ENCODE data around the gene RPTOR. TPM values are rescaled to one million over a fixed set of nuclear protein-coding genes. Genes with fewer than 3 reads are reported as not detected.
A peak's percentile ranks its signal among the peaks of the same experiment; 100 is the strongest.

RPTOR gene
- total RNA-seq, 2 experiments from 2014 or later = 45.3 to 49.1 TPM

DNA sequence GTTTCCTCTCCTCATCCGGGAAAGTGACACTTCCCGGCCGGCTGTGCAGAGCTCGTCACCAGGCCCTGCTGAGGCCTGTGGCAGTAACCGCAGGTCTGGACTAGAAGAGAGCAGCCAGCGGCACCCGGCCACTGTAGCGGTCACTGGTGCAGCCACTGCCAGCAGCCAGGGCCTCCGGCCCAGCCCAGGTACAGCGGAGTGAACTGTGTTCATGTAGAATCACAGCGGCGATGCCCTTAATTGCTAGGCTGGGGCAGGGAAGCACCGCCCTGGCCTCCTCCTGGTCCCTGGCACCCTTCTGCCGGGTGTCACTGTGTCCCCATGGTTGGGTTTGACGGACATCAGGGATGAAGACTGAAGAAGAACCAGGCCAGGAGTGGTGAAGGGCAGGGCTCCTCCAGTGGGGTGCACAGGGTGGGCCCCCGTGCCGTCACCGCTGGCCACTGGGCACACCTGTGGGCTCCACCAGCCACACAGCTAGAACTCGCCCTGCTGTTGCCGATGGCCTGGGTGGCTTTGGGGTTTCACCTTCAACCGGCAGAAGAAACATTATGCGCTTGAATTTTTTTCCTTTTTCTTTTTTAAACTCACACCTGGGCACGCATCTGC is 281.8 kb downstream of the RPTOR start:
- Mint-ChIP-seq H3K36me3 (ENCODE audit: low read depth) (peaks cover 16% of the 10 kb centered on the region), H3K4me3 (no peak overlapping the region), H3K27ac (peak overlapping the region; percentile 5), H3K27me3 (no peaks in the 10 kb centered on the region), H3K4me1 (ENCODE audit: low read depth) (peaks cover 20% of the 10 kb centered on the region), H3K9me3 (no peaks in the 10 kb centered on the region)
- TF ChIP-seq, protein P1, sequence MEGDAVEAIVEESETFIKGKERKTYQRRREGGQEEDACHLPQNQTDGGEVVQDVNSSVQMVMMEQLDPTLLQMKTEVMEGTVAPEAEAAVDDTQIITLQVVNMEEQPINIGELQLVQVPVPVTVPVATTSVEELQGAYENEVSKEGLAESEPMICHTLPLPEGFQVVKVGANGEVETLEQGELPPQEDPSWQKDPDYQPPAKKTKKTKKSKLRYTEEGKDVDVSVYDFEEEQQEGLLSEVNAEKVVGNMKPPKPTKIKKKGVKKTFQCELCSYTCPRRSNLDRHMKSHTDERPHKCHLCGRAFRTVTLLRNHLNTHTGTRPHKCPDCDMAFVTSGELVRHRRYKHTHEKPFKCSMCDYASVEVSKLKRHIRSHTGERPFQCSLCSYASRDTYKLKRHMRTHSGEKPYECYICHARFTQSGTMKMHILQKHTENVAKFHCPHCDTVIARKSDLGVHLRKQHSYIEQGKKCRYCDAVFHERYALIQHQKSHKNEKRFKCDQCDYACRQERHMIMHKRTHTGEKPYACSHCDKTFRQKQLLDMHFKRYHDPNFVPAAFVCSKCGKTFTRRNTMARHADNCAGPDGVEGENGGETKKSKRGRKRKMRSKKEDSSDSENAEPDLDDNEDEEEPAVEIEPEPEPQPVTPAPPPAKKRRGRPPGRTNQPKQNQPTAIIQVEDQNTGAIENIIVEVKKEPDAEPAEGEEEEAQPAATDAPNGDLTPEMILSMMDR (IDR thresholded peaks at IDR 0.05) = no peak
- no peak for ATAC-seq
- CTCF ChIA-PET = interaction anchor here (1.4 kb wide), 1 partner anchor 24 kb away, joined by 3 read pairs; no protein-coding TSS in a partner anchor
- POLR2A ChIA-PET = interaction anchor here (1.1 to 2.4 kb wide), 2 partner anchors 8 to 15 kb away, joined by 3 to 5 read pairs; no protein-coding TSS in a partner anchor
- DNase-seq = no peak
- intact Hi-C loops (cut with micrococcal nuclease) = no loop called here

DNA sequence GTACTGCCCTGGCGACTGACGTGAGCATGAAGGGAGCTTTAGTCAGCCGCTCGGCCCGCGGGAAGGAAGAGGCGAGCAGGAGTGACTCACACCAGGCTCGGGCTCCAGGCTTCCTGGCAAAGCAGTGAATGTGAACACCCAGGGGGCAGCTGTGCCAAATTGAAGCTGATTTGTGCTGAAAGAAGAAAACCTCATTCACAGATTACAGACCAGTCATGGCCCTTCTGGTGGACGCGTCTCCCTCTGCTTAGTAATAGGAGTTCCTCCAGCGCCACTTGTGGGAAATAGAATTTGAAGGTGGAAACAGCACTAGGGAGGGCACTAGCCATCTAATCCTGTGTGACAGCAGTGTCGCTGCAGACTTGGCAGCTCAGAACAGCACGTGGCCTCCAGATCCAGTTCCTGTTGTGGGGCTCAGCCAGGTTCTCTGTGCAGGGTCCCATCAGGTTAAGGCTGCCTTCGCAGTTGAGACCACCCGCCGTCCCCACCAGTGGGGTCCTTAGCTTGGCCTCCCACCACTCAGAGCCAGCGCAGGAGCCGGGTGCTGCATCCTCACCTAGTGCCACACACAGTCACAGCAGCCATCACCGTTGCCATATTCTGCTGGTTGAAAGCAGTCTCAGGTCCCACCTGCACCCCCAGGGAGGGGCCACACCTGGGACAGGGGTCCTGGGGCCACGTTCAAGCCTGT is 282.5 kb downstream of the RPTOR start:
- no peaks in the 10 kb centered on the region for H3K27me3 Mint-ChIP-seq
- H3K27ac Mint-ChIP-seq = peak overlapping the region; percentile 5
- H3K4me1 Mint-ChIP-seq (ENCODE audit: low read depth) = peaks cover 24% of the 10 kb centered on the region
- intact Hi-C loops (cut with micrococcal nuclease) = no loop called here
- peaks cover 16% of the 10 kb centered on the region for H3K36me3 Mint-ChIP-seq (ENCODE audit: low read depth)
- ChIA-PET POLR2A (interaction anchor here (0.5 to 2.4 kb wide), 5 partner anchors 8 to 101 kb away, joined by 3 to 5 read pairs (median 3); no protein-coding TSS in a partner anchor), CTCF (no interaction called here)
- ATAC-seq (peak; percentile 69), DNase-seq (peak; percentile 43)
- no peak overlapping the region for H3K4me3 Mint-ChIP-seq
- TF ChIP-seq, protein P1 (IDR thresholded peaks at IDR 0.05) = no peak
- no peaks in the 10 kb centered on the region for H3K9me3 Mint-ChIP-seq

DNA sequence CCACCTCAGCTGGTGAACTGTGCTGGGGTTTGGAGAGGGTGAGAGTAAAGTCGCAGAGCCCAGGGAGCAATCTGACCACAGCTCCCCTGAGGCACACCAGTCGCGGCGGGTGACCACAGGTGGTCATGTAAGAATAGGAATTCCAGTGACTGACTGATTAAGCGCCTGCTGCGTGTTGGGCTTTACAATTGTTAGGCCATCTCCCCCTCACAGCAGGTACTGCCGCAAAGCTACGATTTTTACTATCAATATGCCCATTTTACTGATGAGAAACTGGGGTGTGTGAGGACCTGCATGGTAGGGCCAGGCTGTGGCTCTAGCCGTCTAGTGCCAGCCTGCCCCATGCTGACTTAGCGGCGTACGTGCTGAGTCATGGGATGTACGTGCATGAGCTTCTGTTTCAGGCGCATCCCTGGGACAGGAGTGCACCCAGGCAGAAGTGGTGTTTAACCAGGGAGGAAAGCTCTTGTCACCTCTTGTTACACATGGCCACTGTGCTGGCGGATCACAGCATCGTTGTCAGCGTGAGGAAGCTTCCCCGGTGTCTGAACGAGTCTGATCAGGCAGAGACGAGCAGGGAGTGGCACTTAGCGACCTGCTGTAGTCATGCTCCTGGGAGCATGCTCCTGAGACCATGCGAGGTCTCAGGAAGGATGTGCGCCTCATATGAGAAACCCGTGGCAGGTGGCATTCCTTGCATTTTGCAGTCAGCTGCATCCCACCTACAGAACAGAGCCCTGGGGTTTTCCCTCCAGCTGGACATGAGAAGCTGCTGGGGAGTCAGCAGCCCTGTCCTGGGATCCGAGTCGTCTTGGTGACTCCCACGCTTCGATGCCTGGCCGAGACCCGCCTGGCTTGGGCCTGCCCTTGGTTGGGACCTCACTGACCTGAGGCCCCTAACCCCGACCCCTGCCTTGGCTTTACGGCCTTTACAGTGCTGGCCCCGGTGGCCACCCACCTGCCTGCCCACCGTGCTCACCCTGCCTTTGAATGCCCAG is 283.3 kb downstream of the RPTOR start:
- Mint-ChIP-seq H3K27me3 (no peaks in the 10 kb centered on the region), H3K4me3 (no peak overlapping the region), H3K36me3 (ENCODE audit: low read depth) (peaks cover 9% of the 10 kb centered on the region), H3K27ac (no peak overlapping the region), H3K4me1 (ENCODE audit: low read depth) (peaks cover 27% of the 10 kb centered on the region), H3K9me3 (no peaks in the 10 kb centered on the region)
- DNase-seq (no peak), ATAC-seq (no peak)
- ChIA-PET CTCF (no interaction called here), POLR2A (interaction anchor here (0.5 to 2.4 kb wide), 4 partner anchors 9 to 100 kb away, joined by 3 to 5 read pairs (median 4); no protein-coding TSS in a partner anchor)
- intact Hi-C loops (cut with micrococcal nuclease) = no loop called here
- TF ChIP-seq, protein P1 (IDR thresholded peaks at IDR 0.05) = no peak

DNA sequence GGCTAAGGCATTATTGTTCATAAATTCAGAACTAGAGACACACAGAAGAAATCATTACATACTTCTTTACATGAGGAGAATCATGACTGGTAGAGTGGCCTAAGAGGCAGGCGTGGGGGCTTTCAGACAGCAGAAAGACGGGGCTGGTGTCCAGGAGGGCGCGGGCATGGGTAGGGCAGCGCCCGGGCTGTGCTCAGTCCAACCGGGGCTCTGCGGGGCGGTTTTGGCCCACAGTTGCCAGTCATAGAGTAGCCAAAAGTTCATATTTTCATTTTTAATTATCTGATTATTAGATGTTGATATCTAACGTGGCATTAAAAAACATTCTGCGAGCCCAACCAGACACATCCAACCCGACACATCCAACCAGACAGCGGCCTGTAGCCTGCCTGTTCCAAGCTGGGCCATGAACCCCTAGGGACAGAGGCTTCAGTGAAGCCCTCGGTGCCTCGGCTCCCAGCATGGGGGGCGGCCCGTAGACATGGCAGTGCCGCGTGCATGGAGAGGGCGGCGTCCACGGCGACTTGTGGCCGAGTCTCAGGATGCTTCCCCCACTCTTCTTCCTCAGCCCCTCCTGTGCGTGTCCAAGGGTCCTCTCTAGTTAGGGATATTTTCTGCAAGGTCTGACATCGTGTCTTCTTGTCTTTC is 284.7 kb downstream of the RPTOR start:
- DNase-seq (no peak), ATAC-seq (no peak)
- Mint-ChIP-seq H3K27ac (peak overlapping the region; percentile 4), H3K36me3 (ENCODE audit: low read depth) (peaks cover 7% of the 10 kb centered on the region), H3K4me1 (ENCODE audit: low read depth) (peaks cover 35% of the 10 kb centered on the region), H3K4me3 (no peak overlapping the region), H3K9me3 (no peaks in the 10 kb centered on the region), H3K27me3 (no peaks in the 10 kb centered on the region)
- ChIA-PET POLR2A (interaction anchor here (2.4 kb wide), 1 partner anchor 11 kb away, joined by 5 read pairs; no protein-coding TSS in a partner anchor), CTCF (no interaction called here)
- intact Hi-C loops (cut with micrococcal nuclease) = no loop called here
- TF ChIP-seq, protein P1 (IDR thresholded peaks at IDR 0.05) = no peak

All from activated CD8-positive, alpha-beta T cell treated with anti-CD3 and anti-CD28 coated beads for 36 hours (primary cell).